ENCODE data around the gene PRSS57. TPM values are rescaled to one million over a fixed set of nuclear protein-coding genes. Genes with fewer than 3 reads are reported as not detected.
"Not testable (repeated sequence)": the region's sequence is repeated elsewhere in the genome, so short reads cannot be mapped to it uniquely, and the experiment has no call there.

The PRSS57 gene
- total and polyA plus RNA-seq, 5 donors = not detected

DNA sequence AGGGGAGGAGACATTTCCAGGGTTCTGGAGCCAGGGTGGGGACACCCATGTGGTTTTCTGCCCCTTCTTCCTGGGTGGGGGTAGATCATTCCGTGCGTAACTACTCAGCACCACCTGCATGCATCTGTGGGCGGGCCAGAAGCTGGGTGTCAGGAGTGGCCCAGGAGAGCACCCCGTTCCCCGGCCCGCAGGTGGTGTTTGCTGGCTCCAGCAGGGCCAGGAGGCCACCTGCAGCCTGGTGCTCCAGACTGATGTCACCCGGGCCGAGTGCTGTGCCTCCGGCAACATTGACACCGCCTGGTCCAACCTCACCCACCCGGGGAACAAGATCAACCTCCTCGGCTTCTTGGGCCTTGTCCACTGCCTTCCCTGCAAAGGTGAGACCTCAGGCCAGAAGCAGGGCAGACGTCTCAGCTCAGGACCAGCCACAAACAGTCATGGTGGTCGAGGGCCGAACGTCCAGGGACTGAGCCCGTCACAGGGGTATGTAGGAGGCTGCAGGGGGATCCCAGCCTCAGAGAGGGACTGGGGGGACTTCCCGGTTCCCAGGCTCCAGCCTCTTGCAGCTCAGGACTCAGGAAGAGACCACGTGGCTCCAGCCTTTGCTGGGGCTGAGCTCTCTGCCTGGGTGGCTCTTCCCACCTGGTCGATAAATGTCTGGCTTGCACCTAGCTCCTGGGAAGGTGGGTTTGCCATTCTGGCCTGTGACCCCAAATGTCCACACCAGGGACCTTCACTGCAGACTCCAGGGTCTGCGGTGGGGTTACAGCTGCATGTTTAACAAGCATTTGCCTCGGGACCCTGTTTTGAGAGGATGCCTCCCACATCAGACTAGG, 17.4 kb downstream of the PRSS57 start:
- WGBS = 45% methylated on average over 22 of the region's 22 CpGs
- H3K4me1 ChIP-seq (ENCODE audit: control insufficient read depth, insufficient read depth, low read length) = no peaks in the 10 kb centered on the region
- ATAC-seq (no peak), DNase-seq (peak in 2 of 3 donors; percentile 36 to 58)
- no peaks in the 10 kb centered on the region for H3K9me3 ChIP-seq (ENCODE audit: control insufficient read depth, low read length)
- intact Hi-C loops (cut with DNase I) = no loop called here
- H3K27me3 ChIP-seq (ENCODE audit: control insufficient read depth, insufficient read depth) = no peaks in the 10 kb centered on the region
- peak overlapping the region; percentile 84 for H3K4me3 ChIP-seq (ENCODE audit: low read length)
- H3K27ac ChIP-seq (ENCODE audit: low read length) = peak overlapping the region; percentile 66

DNA sequence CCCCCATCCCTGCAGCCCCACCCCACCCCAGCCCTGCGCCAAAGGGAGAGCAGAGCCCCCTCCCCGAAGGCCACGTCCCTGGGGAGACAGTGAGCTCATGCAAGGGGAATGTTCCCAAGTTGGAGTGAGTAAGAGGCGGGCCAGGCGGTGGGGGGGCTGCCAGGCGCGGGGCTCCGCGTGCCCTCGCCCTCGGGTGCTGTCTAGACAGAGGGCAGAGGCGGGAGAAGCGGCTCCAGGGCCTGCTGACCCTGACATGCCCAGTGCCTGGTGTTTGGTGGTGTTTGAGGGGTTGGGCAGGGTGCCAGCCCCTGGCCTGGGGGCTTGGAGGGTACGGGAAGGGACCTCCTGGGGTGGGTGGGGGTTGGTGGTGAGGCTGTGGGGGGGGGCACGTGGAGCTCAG, 18.1 kb downstream of the PRSS57 start:
- DNase-seq (peak; percentile 86 to 92 (median 91)), ATAC-seq (peak; percentile 3 to 13)
- intact Hi-C loops (cut with DNase I) = no loop called here
- Histone ChIP-seq H3K4me3 (ENCODE audit: low read length) (peak overlapping the region; percentile 84), H3K9me3 (ENCODE audit: control insufficient read depth, low read length) (no peaks in the 10 kb centered on the region), H3K4me1 (ENCODE audit: control insufficient read depth, insufficient read depth, low read length) (no peaks in the 10 kb centered on the region), H3K27ac (ENCODE audit: low read length) (peak overlapping the region; percentile 97), H3K27me3 (ENCODE audit: control insufficient read depth, insufficient read depth) (no peaks in the 10 kb centered on the region)
- WGBS = 3% methylated on average over 15 of the region's 15 CpGs

DNA sequence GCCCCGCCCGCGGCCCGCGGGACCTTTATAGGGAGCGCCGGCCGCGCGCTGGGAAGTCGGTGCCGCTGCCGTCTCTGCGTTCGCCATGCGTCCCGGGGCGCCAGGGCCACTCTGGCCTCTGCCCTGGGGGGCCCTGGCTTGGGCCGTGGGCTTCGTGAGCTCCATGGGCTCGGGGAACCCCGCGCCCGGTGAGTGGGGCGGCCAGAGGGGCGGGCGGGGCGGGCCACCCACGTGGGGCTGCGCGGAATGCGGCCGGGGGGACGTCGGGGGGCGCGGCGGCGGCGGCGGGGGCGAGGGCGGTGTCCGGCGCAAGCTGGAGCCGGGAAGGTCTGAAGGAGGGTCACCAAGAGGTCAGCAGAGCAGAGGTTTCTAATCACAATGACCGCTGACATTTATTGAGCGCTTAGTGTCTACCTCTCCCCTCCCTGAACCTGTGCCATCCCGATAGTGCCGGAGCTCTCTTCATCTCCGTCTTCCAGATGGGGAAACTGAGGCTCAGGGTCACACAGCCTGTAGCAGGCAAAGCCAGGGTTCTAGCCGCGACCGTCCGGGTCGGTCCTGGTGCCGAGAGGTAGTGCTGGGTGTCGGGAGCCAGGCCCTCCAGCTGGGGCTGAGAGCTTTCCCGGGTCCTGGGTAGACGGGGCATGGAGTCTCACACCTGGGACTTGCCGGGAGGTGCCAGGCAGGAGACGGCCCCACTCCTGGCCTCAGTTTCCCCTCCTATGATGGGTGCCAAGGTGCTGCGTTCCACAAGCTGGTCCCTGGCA, 18.7 kb downstream of the PRSS57 start, which contains the start of gene FSTL3:
Gene FSTL3, plus strand, starts transcription at position 54 of the 767 bp plus-strand sequence. Its CDS starts 32 bp downstream, at position 86.
- H3K9me3 ChIP-seq (ENCODE audit: control insufficient read depth, low read length) = no peaks in the 10 kb centered on the region
- no peaks in the 10 kb centered on the region for H3K4me1 ChIP-seq (ENCODE audit: control insufficient read depth, insufficient read depth, low read length)
- 4% methylated on average over 63 of the region's 63 CpGs for WGBS
- H3K27me3 ChIP-seq (ENCODE audit: control insufficient read depth, insufficient read depth) = no peaks in the 10 kb centered on the region
- peak within 1 kb of the TSS; percentile 97 for H3K27ac ChIP-seq (ENCODE audit: low read length)
- peak; percentile 73 to 86 (median 85) for DNase-seq
- no peak for ATAC-seq
- intact Hi-C loops (cut with DNase I) = no loop called here
- peak within 1 kb of the TSS; percentile 84 for H3K4me3 ChIP-seq (ENCODE audit: low read length)

DNA sequence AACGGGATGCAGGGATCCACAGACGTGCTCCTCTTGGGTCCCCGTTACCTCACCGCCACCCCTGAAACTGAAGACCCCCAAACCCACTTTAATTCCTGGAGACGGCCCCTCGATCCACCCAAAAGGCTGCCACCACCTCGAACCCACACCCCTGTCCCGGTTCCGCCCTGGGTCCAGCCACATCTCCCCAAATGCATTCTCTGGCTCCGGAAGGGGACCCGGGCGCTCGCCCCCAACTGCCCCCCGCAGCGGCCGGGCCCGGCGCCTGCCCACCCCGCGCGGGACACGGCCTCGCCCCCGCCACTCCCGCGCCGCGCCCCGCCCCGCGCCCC, 19.3 kb downstream of the PRSS57 start:
- Histone ChIP-seq H3K9me3 (ENCODE audit: control insufficient read depth, low read length) (no peaks in the 10 kb centered on the region), H3K27me3 (ENCODE audit: control insufficient read depth, insufficient read depth) (no peaks in the 10 kb centered on the region), H3K27ac (ENCODE audit: low read length) (peak overlapping the region; percentile 79), H3K4me3 (ENCODE audit: low read length) (peak overlapping the region; percentile 84), H3K4me1 (ENCODE audit: control insufficient read depth, insufficient read depth, low read length) (no peaks in the 10 kb centered on the region)
- ATAC-seq = no peak
- intact Hi-C loops (cut with DNase I) = no loop called here
- 6% methylated on average over 31 of the region's 31 CpGs for WGBS
- no peak for DNase-seq

DNA sequence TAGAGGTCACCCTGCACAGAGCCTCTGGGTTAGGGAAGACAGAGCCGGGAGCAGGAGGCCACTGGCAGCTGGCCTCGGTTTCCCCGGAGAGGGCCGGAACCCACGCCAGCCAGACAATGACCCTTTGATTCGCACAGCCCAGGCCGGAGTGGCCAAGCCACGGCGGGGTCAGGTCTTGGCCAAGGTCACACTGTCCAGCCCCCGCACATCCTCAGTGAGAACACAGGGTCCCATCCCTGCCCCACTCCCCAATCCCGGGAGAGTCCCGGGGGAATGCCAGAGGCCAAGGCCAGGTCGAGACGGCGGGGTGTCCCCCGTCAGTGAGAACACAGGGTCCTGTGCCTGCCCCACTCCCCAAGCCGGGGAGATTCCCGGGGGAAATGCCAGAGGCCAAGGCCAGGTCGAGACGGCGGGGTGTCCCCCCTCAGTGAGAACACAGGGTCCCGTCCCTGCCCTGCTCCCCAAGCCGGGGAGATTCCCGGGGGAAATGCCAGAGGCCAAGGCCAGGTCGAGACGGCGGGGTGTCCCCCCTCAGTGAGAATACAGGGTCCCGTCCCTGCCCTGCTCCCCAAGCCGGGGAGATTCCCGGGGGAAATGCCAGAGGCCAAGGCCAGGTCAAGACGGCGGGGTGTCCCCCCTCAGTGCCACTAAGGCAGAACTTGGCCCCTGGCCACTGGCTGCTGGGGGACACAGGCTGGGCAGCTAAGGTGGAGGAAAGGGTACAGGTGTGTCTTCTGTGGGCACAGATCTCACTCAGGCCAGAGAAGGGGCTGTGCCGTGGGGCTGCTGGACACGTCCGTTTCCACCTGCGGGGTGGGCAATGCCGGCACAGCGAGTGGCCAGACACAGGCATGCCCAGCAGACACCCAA, 20.7 kb downstream of the PRSS57 start:
- intact Hi-C loops (cut with DNase I) = no loop called here
- no peaks in the 10 kb centered on the region for H3K27me3 ChIP-seq (ENCODE audit: control insufficient read depth, insufficient read depth)
- H3K4me3 ChIP-seq (ENCODE audit: low read length) = no peak overlapping the region
- ATAC-seq (peak; percentile 2 to 27), DNase-seq (peak; percentile 68 to 87 (median 84))
- H3K9me3 ChIP-seq (ENCODE audit: control insufficient read depth, low read length) = no peaks in the 10 kb centered on the region
- H3K27ac ChIP-seq (ENCODE audit: low read length) = peak overlapping the region; percentile 5
- 49% methylated on average over 38 of the region's 38 CpGs for WGBS
- no peaks in the 10 kb centered on the region for H3K4me1 ChIP-seq (ENCODE audit: control insufficient read depth, insufficient read depth, low read length)

DNA sequence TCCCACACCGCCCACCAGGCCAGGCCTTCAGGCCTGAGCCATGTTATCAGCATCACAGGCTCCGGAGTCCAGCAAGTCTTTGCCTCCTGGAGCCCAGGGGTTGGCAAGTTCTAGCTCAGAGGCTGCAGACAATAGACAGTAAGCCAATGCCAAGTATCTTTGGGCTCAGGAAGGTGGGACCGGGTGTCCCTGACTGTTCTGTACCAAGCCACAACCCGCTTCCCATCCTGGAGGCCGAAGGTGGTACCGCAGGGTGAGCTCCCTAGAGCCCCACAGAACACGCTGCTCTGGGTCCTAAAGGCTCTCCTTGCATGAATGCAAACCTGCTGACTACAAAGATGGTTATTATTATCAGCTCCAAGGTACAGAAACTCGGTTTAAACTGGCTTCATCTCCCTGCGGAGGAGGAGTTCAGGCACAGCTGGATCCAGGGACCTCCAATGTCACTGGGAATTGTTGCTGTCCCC, 24.6 kb downstream of the PRSS57 start:
- WGBS = 83% methylated on average over 9 of the region's 9 CpGs
- Histone ChIP-seq H3K27me3 (ENCODE audit: control insufficient read depth, insufficient read depth) (no peaks in the 10 kb centered on the region), H3K4me1 (ENCODE audit: control insufficient read depth, insufficient read depth, low read length) (no peaks in the 10 kb centered on the region), H3K4me3 (ENCODE audit: low read length) (no peak overlapping the region), H3K9me3 (ENCODE audit: control insufficient read depth, low read length) (no peaks in the 10 kb centered on the region), H3K27ac (ENCODE audit: low read length) (no peak overlapping the region)
- DNase-seq (no peak), ATAC-seq (no peak)
- intact Hi-C loops (cut with DNase I) = no loop called here

DNA sequence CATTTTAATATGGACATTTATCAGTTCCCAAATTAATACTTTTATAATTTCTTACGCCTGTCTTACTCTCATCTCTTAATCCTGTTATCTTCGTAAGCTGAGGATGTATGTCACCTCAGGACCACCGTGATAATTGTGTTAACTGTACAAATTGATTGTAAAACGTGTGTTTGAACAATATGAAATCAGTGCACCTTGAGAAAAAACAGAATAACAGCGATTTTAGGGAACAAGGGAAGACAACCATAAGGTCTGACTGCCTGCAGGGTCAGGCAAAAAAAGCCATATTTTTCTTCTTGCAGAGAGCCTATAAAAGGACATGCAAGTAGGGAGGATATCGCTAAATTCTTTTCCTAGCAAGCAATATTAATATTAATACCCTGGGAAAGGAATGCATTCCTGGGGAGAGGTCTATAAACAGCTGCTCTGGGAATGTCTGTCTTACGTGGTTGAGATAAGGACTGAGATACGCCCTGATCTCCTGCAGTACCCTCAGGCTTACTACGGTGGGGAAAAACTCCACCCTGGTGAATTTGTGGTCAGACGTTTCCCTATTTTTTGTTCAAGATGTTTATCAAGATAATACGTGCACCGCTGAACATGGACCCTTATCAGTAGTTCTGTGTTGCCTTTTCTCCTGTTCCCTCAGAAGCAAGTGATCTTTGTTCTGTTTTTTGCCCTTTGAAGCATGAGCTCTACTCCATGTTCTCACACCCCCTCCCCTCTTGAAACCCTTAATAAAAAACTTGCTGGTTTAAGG, 26.4 kb downstream of the PRSS57 start:
- H3K27me3 ChIP-seq (ENCODE audit: control insufficient read depth, insufficient read depth); ATAC-seq; H3K4me3 ChIP-seq (ENCODE audit: low read length); H3K4me1 ChIP-seq (ENCODE audit: control insufficient read depth, insufficient read depth, low read length); H3K9me3 ChIP-seq (ENCODE audit: control insufficient read depth, low read length); DNase-seq; H3K27ac ChIP-seq (ENCODE audit: low read length): not testable (repeated sequence)
- 57% methylated on average over 12 of the region's 12 CpGs for WGBS
- intact Hi-C loops (cut with DNase I) = loop anchor here in 1 of 4 donors (5.0 kb wide), 1 partner anchor 63 kb away; no protein-coding TSS in a partner anchor

DNA sequence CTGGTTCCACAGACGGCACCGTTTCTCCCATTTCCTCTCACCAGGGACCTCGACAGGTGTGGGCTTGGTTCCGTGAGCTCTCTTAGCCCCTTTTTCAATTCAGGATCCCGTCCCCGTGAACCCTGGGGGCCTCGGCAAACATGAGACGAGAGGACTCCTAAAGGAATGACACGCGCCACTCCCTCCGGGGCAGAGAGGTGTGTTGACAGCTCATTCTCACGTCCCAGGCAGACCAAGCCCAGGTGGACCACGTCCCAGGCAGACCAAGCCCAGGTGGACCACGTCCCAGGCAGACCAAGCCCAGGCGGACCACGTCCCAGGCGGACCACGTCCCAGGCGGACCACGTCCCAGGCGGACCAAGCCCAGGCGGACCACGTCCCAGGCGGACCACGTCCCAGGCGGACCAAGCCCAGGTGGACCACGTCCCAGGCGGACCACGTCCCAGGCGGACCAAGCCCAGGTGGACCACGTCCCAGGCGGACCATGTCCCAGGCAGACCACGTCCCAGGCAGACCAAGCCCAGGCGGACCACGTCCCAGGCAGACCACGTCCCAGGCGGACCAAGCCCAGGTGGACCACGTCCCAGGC, 28.2 kb downstream of the PRSS57 start:
- not testable (repeated sequence) for H3K9me3 ChIP-seq (ENCODE audit: control insufficient read depth, low read length); H3K4me3 ChIP-seq (ENCODE audit: low read length); DNase-seq; H3K27me3 ChIP-seq (ENCODE audit: control insufficient read depth, insufficient read depth); H3K27ac ChIP-seq (ENCODE audit: low read length); ATAC-seq; H3K4me1 ChIP-seq (ENCODE audit: control insufficient read depth, insufficient read depth, low read length)
- 89% methylated on average over 38 of the region's 38 CpGs for WGBS
- intact Hi-C loops (cut with DNase I) = loop anchor here in 1 of 4 donors (5.0 kb wide), 1 partner anchor 65 kb away; no protein-coding TSS in a partner anchor

DNA sequence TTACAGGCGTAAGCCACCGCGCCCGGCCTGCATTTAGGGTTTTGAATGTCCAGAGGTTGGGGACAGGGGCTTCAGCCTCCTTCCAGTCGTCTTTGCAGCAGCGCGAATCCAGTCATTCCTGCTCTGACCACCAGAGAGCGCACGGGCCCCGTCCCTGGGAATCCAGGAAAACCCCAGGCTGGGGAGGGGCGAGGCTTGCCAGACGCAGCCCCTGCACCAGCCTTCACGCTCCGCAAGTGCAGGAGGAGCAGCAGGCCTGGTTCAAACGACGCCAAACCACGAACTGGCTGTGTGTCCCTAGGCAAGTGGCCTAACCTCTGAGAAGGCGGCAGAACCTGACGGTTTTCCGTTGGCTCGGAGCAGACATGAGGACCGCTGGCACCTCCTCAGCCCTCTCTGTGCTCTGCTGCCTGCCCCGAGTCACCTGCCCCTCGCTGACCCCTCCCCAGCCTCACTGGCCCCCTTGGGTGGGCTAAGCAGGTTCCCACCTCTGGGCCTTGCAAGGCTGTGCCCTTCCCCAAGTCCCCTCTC, 30.3 kb downstream of the PRSS57 start:
- ATAC-seq (peak; percentile 42 to 48), DNase-seq (peak; percentile 83 to 94 (median 93))
- WGBS = 5% methylated on average over 24 of the region's 24 CpGs
- Histone ChIP-seq H3K9me3 (ENCODE audit: control insufficient read depth, low read length) (no peaks in the 10 kb centered on the region), H3K27me3 (ENCODE audit: control insufficient read depth, insufficient read depth) (no peaks in the 10 kb centered on the region), H3K4me3 (ENCODE audit: low read length) (no peak overlapping the region), H3K4me1 (ENCODE audit: control insufficient read depth, insufficient read depth, low read length) (peaks cover 9% of the 10 kb centered on the region), H3K27ac (ENCODE audit: low read length) (no peak overlapping the region)
- intact Hi-C loops (cut with DNase I) = loop anchor here (2.0 to 5.0 kb wide), 3 partner anchors 67 to 133 kb away; partner anchors contain the start of gene CDC34 (in 1 of the 4)
